Gastroesophageal sphincter (tissue), 4 donors: ENCODE measurements around the gene CASKIN1. TPM values are rescaled to one million over a fixed set of nuclear protein-coding genes. Genes with fewer than 3 reads are reported as not detected.

Experiments
- ATAC-seq: fragments of 150-250 bp; one replicate; pipeline ENCODE4 v1.9.1; 2016; ENCODE audit warnings: mild to moderate bottlenecking, moderate library complexity
- H3K27ac ChIP-seq, 4 donors: fragments of 200-600 bp; sonication (generic) in 3 of 4; 1 replicate in 3 of 4; 2 replicates in 1 of 4; pipeline ENCODE4 v1.5.1; 2016 to 2019
- H3K27me3 ChIP-seq: fragments of 200-600 bp; sonication (generic); one replicate; pipeline ENCODE4 v1.5.1; 2019
- H3K36me3 ChIP-seq, 2 donors: fragments of 200-600 bp; sonication (generic); one replicate each; pipeline ENCODE4 v1.5.1; 2019; ENCODE audit warnings: control low read depth in 1 of 2
- H3K4me1 ChIP-seq, 3 donors: fragments of 200-600 bp; sonication (generic); 1 replicate in 2 of 3; 2 replicates in 1 of 3; pipeline ENCODE4 v1.5.1; 2016 to 2019; ENCODE audit warnings: control low read depth in 2 of 3
- H3K4me3 ChIP-seq, 2 donors: fragments of 200-600 bp; sonication (generic); one replicate each; pipeline ENCODE4 v1.5.1; 2019; ENCODE audit warnings: mild to moderate bottlenecking in 1 of 2, moderate library complexity in 1 of 2
- H3K9me3 ChIP-seq, 3 donors: fragments of 200-600 bp; sonication (generic); one replicate each; pipeline ENCODE4 v1.5.1; 2017 to 2019; ENCODE audit warnings: control low read depth in 2 of 3
- EP300 ChIP-seq: sonication (generic); formaldehyde crosslinking; IDR thresholded peaks from one replicate; pipeline ENCODE4 v1.6.1; 2017; ENCODE audit warnings: antibody characterized with exemption, mild to moderate bottlenecking
- POLR2A ChIP-seq, 2 donors: fragments of 450-650 bp; IDR thresholded peaks; one replicate each; pipeline ENCODE4 v1.6.1; 2017; ENCODE audit warnings: antibody characterized with exemption in 2 of 2, mild to moderate bottlenecking in 2 of 2, moderate library complexity in 1 of 2
- POLR2AphosphoS5 ChIP-seq: sonication (generic); formaldehyde crosslinking; IDR thresholded peaks from one replicate; pipeline ENCODE4 v1.6.1; 2017; ENCODE audit warnings: antibody characterized with exemption
- WGBS, 2 donors: methylation state at CpG; one replicate each; pipeline ENCODE4 v1.1.5; 2018; ENCODE audit warnings: low coverage in 1 of 2; 5-methylcytosine and 5-hydroxymethylcytosine counted together
- total RNA-seq, 4 donors: library from RNA; depleted of rRNA; stranded (reverse); fragments of >200 nt; gene quantifications; one replicate each; pipeline ENCODE4 v1.1.0, GENCODE V29; 2016
- TF ChIP-seq, protein P1 (sequence below), 4 experiments: fragments of 200-600 bp in 2 of 4; fragments of 450-650 bp in 2 of 4; sonication (generic) in 1 of 4; IDR thresholded peaks; one replicate each; pipeline ENCODE4 v1.5.1; 2017 to 2019; ENCODE audit warnings: antibody characterized with exemption in 4 of 4, mild to moderate bottlenecking in 2 of 4, moderate library complexity in 2 of 4

CASKIN1 gene
- total RNA-seq, 4 donors from 2014 or later = 0.27 to 0.35 TPM; not detected in 2

DNA sequence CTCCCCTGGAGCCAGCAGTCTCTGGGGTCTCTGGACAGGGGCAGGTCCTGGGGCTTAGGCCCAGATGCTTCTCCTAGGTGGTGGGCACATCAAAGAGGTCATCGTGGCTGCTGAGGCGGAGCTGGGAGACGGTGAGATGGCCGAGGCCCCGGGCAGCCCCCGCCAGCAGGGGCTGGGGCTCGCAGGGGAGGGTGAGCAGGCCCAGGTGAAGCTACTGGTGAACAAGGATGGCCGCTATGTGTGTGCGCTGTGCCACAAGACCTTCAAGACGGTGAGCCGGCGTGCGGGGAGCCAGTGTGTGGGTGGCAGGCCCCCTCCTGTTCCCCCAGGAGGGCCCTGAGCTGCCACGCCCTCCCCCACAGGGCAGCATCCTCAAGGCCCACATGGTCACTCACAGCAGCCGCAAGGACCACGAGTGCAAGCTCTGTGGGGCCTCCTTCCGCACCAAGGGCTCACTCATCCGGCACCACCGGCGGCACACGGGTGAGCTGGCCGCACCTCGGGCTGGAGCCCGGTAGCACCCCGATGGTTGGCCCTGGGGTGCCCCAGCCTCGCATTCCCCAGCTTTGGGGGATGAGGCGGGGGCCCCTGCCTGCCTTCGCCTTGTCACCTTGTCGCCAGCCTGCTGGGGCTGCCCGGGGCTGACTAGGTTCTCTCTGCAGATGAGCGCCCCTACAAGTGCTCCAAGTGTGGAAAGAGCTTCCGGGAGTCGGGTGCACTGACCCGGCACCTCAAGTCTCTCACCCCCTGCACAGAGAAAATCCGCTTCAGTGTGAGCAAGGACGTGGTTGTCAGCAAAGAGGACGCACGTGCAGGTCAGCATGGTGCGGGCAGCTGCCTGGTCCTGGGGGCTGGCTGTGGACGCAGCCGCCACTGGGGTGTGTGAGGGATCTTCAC lies 35.9 kb upstream of the CASKIN1 start:
- Histone ChIP-seq H3K36me3 (peaks cover 0 to 87% of the 10 kb centered on the region in 2 donors), H3K4me1 (peaks cover 6 to 17% (median 14%) of the 10 kb centered on the region in 3 donors), H3K9me3 (no peaks in the 10 kb centered on the region), H3K27ac (no peak overlapping the region), H3K27me3 (peaks cover 55% of the 10 kb centered on the region), H3K4me3 (no peak overlapping the region)
- WGBS, 2 donors = 70% methylated on average over 2 of the region's 41 CpGs; no CpG with 5 or more reads in 1 of the 2 donors
- ATAC-seq = no peak
- no peak for TF ChIP-seq EP300
- TF ChIP-seq, protein P1, sequence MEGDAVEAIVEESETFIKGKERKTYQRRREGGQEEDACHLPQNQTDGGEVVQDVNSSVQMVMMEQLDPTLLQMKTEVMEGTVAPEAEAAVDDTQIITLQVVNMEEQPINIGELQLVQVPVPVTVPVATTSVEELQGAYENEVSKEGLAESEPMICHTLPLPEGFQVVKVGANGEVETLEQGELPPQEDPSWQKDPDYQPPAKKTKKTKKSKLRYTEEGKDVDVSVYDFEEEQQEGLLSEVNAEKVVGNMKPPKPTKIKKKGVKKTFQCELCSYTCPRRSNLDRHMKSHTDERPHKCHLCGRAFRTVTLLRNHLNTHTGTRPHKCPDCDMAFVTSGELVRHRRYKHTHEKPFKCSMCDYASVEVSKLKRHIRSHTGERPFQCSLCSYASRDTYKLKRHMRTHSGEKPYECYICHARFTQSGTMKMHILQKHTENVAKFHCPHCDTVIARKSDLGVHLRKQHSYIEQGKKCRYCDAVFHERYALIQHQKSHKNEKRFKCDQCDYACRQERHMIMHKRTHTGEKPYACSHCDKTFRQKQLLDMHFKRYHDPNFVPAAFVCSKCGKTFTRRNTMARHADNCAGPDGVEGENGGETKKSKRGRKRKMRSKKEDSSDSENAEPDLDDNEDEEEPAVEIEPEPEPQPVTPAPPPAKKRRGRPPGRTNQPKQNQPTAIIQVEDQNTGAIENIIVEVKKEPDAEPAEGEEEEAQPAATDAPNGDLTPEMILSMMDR (IDR thresholded peaks at IDR 0.05) = no peak
- no peak for TF ChIP-seq POLR2A (IDR thresholded peaks at IDR 0.05)
- TF ChIP-seq POLR2AphosphoS5 = no peak

DNA sequence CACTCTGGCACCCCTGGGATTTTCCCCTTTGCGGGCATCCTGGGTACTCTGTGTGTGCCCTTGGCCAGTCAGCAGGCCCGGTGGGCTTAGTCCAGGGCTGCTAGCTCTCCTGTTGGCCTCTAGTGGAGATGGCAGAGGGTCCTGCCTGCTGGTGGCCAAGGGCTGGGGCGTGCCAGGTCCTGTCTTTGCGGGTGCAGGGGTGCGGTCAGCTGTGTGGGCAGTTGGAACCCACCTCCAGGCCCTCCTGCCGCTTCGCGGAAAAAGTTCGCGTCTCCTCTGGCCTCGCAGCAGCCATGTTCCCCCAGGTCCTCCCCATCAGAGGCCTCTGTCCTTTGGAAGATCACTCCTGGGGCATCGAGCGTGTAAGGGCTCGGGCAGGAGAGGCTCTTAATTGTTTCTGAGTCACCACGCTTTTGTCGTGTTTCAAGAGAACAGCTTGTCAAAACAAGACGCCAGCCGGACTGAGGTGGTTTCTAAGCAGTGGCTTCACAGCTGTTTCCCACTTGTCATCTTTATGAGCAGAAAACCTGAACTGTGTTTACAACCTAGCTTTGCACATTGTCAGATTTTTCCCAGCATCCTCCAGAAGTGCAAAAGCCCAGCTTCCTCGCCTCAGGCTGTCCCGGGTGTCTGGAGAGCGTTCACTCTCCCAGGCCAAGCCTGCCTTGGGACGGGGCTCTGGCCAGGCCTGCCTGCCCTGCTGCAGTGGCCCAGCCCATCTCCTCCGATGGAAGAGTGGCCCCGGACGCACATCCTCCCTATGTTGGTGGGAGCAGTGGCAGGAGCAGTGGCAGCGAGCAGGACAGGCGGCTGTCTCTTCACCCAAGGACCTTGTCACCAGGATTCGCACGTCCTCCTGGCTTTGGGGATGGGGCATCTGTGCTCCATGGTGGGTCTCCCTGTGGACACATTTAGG lies 34.9 kb upstream of the CASKIN1 start:
- Histone ChIP-seq H3K4me3 (no peak overlapping the region), H3K9me3 (no peaks in the 10 kb centered on the region), H3K4me1 (peaks cover 0 to 17% (median 6%) of the 10 kb centered on the region in 3 donors), H3K27me3 (peaks cover 44% of the 10 kb centered on the region), H3K36me3 (peaks cover 0 to 95% of the 10 kb centered on the region in 2 donors), H3K27ac (no peak overlapping the region)
- TF ChIP-seq POLR2AphosphoS5 (no peak), POLR2A (IDR thresholded peaks at IDR 0.05) (no peak), EP300 (no peak)
- TF ChIP-seq, protein P1 (IDR thresholded peaks at IDR 0.05) = no peak
- ATAC-seq = no peak
- 49 to 80% methylated on average over 3 to 7 of the region's 29 CpGs for WGBS, 2 donors

DNA sequence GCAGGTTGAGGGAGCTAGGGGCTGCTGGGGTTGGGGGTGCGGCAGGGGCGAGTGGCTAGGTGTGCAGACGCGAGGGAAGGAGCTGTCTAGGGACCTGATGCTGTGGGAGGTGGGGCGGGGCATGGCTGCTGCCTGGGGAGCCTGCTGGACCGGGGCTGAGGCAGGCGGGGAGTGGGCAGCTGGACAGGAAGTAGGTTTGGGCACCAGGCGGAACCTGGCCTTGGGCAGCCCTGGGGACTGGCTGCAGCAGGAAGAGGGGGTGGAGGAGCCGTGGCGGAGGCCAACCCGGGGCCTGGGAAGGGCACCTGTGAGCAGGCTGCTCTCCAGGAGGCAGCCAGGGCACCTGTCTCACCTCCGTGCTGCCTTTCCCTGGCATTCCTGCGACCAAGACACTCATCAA lies 34.0 kb upstream of the CASKIN1 start:
- 84% methylated on average over 8 of the region's 13 CpGs; no CpG with 5 or more reads in 1 of the 2 donors for WGBS, 2 donors
- Histone ChIP-seq H3K4me1 (peaks cover 0 to 21% (median 7%) of the 10 kb centered on the region in 3 donors), H3K36me3 (peaks cover 0 to 91% of the 10 kb centered on the region in 2 donors), H3K27me3 (peaks cover 35% of the 10 kb centered on the region), H3K9me3 (no peaks in the 10 kb centered on the region), H3K27ac (no peak overlapping the region), H3K4me3 (no peak overlapping the region)
- TF ChIP-seq POLR2A (IDR thresholded peaks at IDR 0.05) = no peak
- TF ChIP-seq, protein P1 (IDR thresholded peaks at IDR 0.05) = no peak
- no peak for TF ChIP-seq EP300
- no peak for TF ChIP-seq POLR2AphosphoS5
- no peak for ATAC-seq

DNA sequence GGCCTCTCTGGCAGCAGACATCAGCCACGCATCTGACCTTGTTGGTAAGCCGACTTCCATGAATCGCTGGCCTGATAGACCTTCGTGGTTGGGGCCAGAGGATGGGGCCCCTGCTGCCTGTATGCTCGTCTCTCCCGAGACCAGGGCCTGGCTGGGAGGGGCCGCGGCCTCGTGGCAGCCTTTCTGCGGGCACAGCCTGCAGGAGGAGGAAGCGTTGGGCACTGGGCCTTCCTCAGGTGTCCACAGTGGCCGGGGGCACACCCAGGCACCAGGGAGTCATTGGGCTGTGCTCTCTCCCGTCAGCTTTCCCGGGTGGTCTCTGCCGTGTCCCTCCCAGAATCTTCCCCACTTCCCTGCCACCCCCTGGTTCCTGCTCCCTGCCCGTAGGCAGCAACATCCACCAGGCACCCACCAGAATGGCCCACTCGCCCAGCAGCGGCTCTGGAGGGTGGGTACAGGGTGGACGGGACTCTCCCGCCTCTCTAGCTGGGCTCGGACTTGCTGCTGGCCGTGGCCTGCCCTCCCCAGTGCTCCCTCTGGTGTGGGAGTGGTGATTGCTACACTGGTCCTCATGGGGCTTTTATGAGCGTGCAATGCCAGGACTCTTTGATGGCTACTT lies 33.3 kb upstream of the CASKIN1 start:
- peaks cover 29% of the 10 kb centered on the region for H3K27me3 ChIP-seq
- H3K4me3 ChIP-seq = no peak overlapping the region
- no peaks in the 10 kb centered on the region for H3K9me3 ChIP-seq
- peaks cover 0 to 27% (median 13%) of the 10 kb centered on the region in 3 donors for H3K4me1 ChIP-seq
- no peak overlapping the region for H3K27ac ChIP-seq
- H3K36me3 ChIP-seq = peaks cover 0 to 85% of the 10 kb centered on the region in 2 donors
- TF ChIP-seq EP300 (no peak), POLR2AphosphoS5 (no peak), POLR2A (IDR thresholded peaks at IDR 0.05) (no peak)
- TF ChIP-seq, protein P1 (IDR thresholded peaks at IDR 0.05) = no peak
- WGBS, 2 donors = 80% methylated on average over 1 of the region's 23 CpGs; no CpG with 5 or more reads in 1 of the 2 donors
- no peak for ATAC-seq
